GM21529 (cell line): ENCODE data around the gene TAOK3.
"Not testable (repeated sequence)": the region's sequence is repeated elsewhere in the genome, so short reads cannot be mapped to it uniquely, and the experiment has no call there.

Source experiments
- ATAC-seq: cut with Tn5 transposase; IDR thresholded peaks from one replicate; pipeline ENCODE4 v1.9.1; 2021; ENCODE audit not compliant: unreplicated experiment

TAOK3 gene

GRCh38 chr12:118344829-118345228, 27.9 kb downstream of the TAOK3 start:
- no peak for ATAC-seq

GRCh38 chr12:118342090-118342489, 30.6 kb downstream of the TAOK3 start:
- no peak for ATAC-seq

- ATAC-seq, result no peak
These were observed 35.4 kb downstream of the TAOK3 start for GRCh38 chr12:118337194-118337838.

- ATAC-seq, result no peak
These were observed 36.6 kb downstream of the TAOK3 start for GRCh38 chr12:118336123-118336522.

DNA sequence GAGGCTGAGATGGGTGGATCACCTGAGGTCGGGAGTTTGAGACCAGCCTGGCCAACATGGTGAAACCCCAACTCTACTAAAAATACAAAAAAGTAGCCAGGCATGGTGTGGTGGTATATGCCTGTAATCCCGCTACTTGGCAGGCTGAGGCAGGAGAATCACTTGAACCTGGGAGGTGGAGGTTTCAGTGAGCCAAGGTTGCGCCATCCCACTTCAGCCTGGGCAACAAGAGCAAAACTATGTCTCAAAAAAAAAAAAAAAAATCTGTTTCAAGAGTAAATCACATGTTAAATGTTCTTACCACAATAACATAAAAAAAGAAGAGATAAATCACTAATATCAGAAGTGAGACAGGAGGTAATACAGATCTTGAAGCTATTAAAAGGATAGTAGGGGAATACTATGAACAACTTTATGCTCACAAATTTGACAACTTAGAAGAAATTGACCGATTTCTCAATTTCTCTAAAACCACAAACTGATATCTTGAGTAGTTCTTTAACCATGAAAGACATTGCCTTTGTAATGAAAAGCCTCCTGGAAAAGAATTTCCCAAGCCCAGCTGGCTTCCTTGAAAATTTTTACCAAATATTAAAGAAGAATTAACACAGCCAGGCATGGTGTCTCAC, 37.7 kb downstream of the TAOK3 start:
- no peak for ATAC-seq

DNA sequence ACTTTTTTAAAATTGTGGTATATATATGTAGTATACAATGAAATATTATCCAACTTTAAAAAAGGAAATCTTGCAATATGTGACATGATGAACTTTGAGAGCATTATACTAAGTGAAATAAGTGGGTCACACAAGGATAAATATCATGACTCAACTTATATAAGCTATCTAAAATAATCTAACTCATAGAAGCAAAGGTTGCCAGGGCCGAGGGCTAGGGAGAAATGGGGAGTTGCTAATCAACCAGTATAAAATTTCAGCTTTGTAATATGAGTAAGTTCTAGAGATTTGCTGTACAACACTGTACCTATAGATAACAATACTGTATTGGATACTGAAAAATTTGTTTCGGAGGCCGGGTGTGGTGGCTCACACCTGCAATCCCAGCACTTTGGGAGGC, 38.5 kb downstream of the TAOK3 start:
- no peak for ATAC-seq

- ATAC-seq, result no peak
These were observed 40.2 kb downstream of the TAOK3 start for GRCh38 chr12:118332511-118332910.

- peak; percentile 72 for ATAC-seq
These were observed 42.2 kb downstream of the TAOK3 start for GRCh38 chr12:118330421-118331018.

DNA sequence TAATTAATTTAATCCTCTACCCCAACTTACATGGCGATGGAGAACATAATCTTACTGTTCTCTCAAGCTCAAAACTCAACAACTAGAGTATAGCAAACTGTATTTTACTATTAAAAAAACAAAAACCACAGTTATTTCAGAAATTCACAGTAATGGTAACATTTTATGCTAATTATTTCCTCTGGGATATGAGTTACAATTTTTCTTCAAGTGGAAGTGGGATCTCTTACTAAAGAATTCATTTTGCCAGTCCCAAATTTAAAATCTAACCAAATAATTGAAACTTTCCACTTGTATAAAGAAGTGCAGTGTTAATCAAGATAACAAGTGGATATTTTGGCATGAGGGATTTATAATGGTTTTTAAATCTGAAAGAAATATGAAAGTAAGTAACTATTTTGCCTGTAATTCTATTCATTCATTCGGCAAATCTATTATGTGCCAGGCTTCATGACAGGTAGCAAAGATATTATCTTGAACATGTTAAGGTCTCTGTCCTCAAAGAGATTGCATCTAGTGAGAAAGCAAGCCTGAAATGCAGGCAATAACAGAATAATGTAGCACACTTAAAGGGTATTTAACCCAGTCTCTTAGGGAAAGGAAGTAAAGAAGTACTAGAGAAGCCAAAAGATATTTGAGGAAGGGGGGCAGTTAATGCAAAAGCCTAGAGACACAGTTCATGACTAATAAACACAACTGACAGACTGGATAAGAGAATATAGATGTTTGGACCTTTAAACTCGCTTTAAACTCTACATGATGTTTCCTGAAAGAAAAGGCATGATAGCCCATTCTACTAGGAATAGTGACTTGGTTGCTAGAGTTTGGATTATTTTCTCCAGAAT, 44.0 kb downstream of the TAOK3 start:
- no peak for ATAC-seq

DNA sequence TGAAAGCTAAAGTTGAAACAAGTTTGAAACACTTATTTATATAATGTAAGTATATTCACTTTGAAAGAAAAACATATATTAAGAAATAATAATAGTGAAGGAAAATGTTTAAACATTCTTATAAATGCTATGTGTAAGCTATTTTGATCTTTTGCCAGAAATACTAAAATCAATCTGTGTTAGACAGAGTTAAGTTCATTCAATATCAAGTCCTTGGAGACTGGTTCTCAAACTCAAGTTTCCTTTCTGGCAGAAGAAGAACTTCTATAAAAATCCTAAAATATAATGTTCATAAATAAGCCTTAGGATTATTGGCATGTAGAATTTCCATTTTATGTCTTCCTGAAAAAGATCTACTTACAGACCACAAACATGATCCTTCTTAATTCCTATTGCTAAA, 45.3 kb downstream of the TAOK3 start:
- no peak for ATAC-seq

GRCh38 chr12:118326991-118327390, 45.7 kb downstream of the TAOK3 start:
- ATAC-seq, result no peak

GRCh38 chr12:118325081-118325480, 47.6 kb downstream of the TAOK3 start:
- no peak for ATAC-seq

- ATAC-seq, result no peak
These were observed 53.1 kb downstream of the TAOK3 start for GRCh38 chr12:118319627-118320026.

DNA sequence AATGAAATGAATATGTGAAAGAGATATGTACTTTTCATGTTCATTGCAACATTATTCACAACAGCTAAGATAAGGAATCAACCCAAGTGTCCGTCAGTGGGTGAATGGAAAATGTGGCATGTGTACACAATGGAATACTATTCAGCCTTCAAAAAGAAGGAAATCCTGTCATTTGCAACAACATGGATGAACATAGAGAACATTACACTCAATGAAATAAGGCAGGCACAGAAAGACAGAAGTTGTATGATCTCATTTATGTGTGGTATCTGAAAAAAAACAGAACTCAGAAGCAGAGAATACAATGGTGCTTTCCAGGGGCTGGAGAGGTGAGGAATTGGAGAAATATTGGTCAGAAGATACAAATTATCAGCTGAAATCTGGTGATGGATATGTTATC, 54.0 kb downstream of the TAOK3 start:
- no peak for ATAC-seq

GRCh38 chr12:118317729-118318128, 55.0 kb downstream of the TAOK3 start:
- ATAC-seq, result no peak

GRCh38 chr12:118315821-118316220, 56.9 kb downstream of the TAOK3 start:
- no peak for ATAC-seq

DNA sequence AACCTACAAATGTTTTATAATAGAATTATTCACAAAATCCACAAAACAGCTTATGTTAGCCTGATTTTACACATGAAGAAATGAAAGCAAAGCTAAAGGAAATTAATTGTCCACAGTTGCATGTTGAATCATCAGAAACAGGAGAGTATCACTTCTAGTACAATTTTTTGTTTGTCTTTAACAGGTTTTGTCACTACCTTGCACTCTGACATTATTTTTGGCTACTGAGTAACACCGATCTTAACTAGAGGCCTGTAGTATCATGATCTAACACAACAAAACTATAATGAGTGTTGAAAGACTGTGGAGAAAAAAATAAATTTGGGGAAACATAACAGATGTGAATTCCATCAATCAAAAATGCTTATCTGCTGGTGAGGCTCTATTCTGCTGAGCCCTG, 60.1 kb downstream of the TAOK3 start:
- peak; percentile 68 for ATAC-seq

DNA sequence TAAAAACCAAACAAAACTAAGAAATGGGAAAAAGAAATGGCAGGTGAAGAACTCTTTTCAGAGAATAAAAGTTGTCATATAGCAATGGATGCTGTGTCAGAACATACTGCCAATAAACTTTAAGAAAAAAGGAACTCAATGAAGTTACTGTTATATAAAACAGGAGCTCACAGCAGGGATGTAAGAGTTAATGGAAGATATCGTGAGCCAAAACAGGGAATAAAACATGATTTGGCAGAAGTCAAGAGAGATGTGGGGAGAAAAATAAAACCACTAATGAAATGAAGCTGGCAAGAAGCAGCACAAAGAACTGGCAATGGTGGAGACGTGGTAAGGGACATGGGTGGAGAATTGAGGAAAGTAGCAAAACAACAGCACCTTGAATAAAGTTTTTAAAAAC, 61.0 kb downstream of the TAOK3 start:
- no peak for ATAC-seq

GRCh38 chr12:118310320-118310719, 62.4 kb downstream of the TAOK3 start:
- no peak for ATAC-seq

GRCh38 chr12:118308006-118308405, 64.7 kb downstream of the TAOK3 start:
- ATAC-seq, result not testable (repeated sequence)

GRCh38 chr12:118307069-118307954, 65.4 kb downstream of the TAOK3 start:
- ATAC-seq, result peak; percentile 53
